SJCRH30 (cell line): ENCODE measurements around the gene CTRB2. TPM values are rescaled to one million over a fixed set of nuclear protein-coding genes. Genes with fewer than 3 reads are reported as not detected.
"Not testable (repeated sequence)": the region's sequence is repeated elsewhere in the genome, so short reads cannot be mapped to it uniquely, and the experiment has no call there.

Source experiments
- DNase-seq, 2 experiments: peaks; one replicate each; pipeline ENCODE4 v3.0.0-alpha.2; 2015 to 2020
- H3K27ac ChIP-seq: fragments of 250-450 bp; sonication (Bioruptor Pico); 2 replicates; pipeline ENCODE4 v1.5.1; 2020; ENCODE audit warnings: mild to moderate bottlenecking, moderate library complexity
- H3K27me3 ChIP-seq: fragments of 250-450 bp; sonication (Bioruptor Pico); 2 replicates; pipeline ENCODE4 v1.5.1; 2020; ENCODE audit warnings: mild to moderate bottlenecking, moderate library complexity
- H3K36me3 ChIP-seq: fragments of 250-450 bp; sonication (Bioruptor Pico); 2 replicates; pipeline ENCODE4 v1.5.1; 2020; ENCODE audit warnings: mild to moderate bottlenecking, moderate library complexity
- H3K4me1 ChIP-seq: fragments of 250-450 bp; sonication (Bioruptor Pico); 2 replicates; pipeline ENCODE4 v1.5.1; 2020; ENCODE audit warnings: mild to moderate bottlenecking, moderate library complexity
- H3K4me3 ChIP-seq: fragments of 250-450 bp; sonication (Bioruptor Pico); 2 replicates; pipeline ENCODE4 v1.5.1; 2020; ENCODE audit warnings: mild to moderate bottlenecking, moderate library complexity
- H3K9me3 ChIP-seq: fragments of 250-450 bp; sonication (Bioruptor Pico); replicated peaks from 2 replicates; pipeline ENCODE4 v1.5.1; 2020; ENCODE audit warnings: mild to moderate bottlenecking, moderate library complexity
- total RNA-seq: library from RNA; depleted of rRNA; stranded (reverse); fragments of >200 nt; shearing (Covaris generic); gene quantifications from 2 replicates; pipeline ENCODE4 v1.2.3, GENCODE V29; 2014

Gene CTRB2
- total RNA-seq, 1 experiment from 2014 or later, result not detected

DNA sequence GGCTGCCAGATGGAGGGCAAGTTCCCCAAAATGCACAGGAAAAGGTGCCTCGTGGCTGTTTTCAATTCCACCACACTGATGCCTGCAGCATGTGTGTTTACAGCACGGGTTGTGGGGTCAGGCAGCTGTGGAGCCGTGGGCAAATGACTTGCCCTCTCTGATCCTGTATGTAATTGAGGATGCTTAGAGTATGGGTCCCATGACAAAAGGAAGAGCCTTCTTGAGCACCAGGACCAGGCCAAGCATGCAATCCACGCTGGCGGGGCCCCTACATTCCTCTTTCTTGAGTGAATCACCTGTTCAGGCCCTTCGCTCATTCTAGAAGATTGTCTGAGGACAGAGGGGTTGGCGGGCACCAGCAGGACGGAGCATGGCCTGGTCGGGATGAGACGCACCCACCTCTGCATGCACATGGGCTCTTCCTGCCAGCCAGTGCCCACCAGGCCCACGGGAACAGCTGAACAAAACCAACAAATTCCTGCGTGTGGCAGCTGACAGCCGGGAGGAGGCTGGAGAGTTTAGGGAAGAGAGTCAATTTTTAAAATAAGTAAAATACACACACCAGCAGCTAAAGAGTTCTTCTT lies 1.4 kb upstream of the CTRB2 start:
- H3K36me3 ChIP-seq, result no peaks in the 10 kb centered on the region
- no peak for DNase-seq
- H3K4me1 ChIP-seq, result peaks cover 7% of the 10 kb centered on the region; the same call in 1 of the 2 replicates
- no peaks in the 10 kb centered on the region for H3K27me3 ChIP-seq
- no peak overlapping the region for H3K4me3 ChIP-seq
- H3K9me3 ChIP-seq, result no peaks in the 10 kb centered on the region
- H3K27ac ChIP-seq, result no peak overlapping the region

DNA sequence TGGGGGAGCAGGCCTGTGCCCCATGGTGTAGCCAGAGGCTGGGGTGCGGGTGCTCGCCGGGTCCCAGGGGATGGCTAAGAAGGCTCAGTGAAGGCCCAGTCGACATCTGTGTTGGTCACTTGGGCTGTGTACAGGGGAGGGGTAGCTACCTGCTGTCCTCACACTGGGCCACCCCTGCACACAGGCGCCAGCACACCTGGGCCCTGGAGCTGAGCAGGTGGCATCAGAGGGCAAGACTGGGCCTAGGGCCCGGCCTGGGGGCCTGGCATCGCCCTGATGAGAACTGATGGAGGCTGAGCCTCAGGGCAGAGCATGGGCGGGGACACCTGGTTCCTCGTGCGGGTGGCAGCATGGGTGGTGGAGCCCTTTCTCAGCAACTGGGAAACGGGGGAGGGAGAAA lies 870 bp upstream of the CTRB2 start:
- Histone ChIP-seq H3K4me3 (no peak overlapping the region), H3K9me3 (no peaks in the 10 kb centered on the region), H3K27me3 (no peaks in the 10 kb centered on the region), H3K4me1 (peaks cover 7% of the 10 kb centered on the region; the same call in 1 of the 2 replicates), H3K27ac (no peak overlapping the region), H3K36me3 (no peaks in the 10 kb centered on the region)
- DNase-seq, result no peak

DNA sequence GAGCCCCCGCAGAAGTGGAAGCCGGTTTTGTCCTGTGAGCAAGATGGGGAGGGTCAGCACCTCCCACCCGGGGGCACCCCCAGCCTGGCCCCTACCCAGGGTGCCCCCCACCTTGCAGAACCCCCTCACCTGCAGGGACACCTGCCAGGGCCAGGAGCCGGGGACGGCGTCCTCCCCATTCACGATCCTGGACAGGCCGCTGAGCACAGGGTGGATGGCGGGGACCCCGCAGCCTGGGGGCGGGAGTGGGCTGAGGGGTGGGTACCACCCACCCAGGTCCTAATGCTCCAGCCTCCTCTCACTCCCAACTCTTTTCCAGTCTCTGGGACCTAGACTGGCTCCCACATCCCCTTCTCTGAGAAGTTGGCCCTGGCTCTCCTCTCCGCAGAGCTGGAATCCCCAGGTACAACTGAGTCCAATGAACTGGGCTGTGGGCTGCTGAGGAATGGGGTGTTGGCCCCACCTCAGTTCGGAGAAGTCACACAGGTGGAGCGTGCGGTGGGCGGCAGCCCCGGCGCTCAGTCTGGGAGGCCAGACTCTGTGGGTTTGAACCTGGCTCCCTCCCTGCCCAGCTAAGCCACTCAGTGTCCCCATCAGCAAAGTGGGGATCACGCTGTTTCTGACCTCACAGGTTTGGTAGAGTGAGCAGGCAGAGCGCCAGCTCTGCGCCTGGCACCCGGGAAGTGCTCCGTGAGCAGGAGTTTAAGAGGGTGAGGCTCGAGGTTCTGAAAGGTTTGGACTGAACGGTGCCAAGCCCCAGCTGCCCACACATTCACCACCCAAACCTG lies 806 bp downstream of the CTRB2 start:
- not testable (repeated sequence) for H3K4me1 ChIP-seq, H3K27me3 ChIP-seq, H3K4me3 ChIP-seq, H3K27ac ChIP-seq, H3K36me3 ChIP-seq, DNase-seq, H3K9me3 ChIP-seq

DNA sequence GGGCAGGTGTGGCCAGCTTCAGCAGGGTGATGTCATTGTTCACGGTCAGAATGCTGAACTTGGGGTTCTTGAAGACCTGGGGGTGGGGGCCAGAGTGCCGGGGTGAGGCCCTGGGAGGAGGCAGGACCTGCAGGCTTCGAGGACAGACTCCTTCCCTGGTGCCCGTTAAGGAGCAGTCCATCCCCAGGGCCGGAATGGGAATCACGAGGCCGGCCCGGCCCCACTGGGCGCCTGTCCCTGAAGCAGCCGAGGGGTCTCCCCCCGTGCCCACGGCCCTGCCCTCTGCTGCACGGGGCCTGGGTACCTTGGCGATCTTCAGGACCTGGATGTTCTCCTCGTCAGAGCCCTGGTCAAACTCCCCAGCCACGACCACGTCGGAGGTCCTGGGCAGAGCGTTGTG lies 1.5 kb downstream of the CTRB2 start:
- H3K4me3 ChIP-seq, DNase-seq, H3K36me3 ChIP-seq, H3K27ac ChIP-seq, H3K9me3 ChIP-seq, H3K27me3 ChIP-seq, H3K4me1 ChIP-seq: not testable (repeated sequence)

DNA sequence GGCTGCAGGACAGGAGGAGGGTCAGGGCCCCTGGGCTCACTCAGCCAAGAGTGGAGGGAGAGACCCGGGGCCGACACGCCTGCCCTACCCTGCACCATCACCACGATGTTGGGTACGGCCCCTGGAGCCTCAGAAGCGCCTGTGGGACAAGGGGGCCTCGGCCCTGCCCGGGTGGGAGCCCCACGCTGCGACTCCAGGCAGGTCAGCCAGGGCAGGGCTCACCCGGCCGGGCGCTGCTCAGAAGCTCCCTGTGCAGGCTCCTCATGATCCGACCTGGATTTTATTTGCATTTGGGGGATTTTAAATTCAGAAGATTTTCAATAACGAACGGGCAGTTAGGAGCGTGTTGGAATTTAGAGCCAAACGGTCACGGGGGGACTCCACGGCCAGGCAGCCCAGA lies 2.1 kb downstream of the CTRB2 start:
- H3K4me3 ChIP-seq, H3K27ac ChIP-seq, H3K36me3 ChIP-seq, H3K27me3 ChIP-seq, DNase-seq, H3K4me1 ChIP-seq, H3K9me3 ChIP-seq: not testable (repeated sequence)

DNA sequence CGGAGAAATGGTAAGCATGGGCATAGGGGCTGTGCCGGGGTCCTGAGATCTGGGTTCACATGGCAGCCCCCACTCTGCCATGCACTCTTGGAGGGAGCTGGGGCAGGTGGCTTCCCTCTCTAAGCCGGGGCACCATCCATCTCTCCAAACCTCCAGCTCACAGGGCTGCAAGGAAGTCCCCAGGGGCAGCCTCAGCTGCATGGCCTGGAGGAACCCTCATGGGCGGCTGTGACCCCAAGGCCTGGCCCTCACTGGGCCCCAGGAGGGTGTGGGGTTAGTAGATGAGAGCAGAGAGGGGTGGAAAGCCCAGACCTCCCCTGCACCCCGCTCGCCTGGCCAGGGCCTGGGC lies 2.6 kb downstream of the CTRB2 start:
- no peak overlapping the region for H3K27ac ChIP-seq
- no peak overlapping the region for H3K4me3 ChIP-seq
- H3K27me3 ChIP-seq, result no peaks in the 10 kb centered on the region
- no peak for DNase-seq
- H3K36me3 ChIP-seq, result no peaks in the 10 kb centered on the region
- H3K4me1 ChIP-seq, result peaks cover 7% of the 10 kb centered on the region; the same call in 1 of the 2 replicates
- H3K9me3 ChIP-seq, result no peaks in the 10 kb centered on the region

DNA sequence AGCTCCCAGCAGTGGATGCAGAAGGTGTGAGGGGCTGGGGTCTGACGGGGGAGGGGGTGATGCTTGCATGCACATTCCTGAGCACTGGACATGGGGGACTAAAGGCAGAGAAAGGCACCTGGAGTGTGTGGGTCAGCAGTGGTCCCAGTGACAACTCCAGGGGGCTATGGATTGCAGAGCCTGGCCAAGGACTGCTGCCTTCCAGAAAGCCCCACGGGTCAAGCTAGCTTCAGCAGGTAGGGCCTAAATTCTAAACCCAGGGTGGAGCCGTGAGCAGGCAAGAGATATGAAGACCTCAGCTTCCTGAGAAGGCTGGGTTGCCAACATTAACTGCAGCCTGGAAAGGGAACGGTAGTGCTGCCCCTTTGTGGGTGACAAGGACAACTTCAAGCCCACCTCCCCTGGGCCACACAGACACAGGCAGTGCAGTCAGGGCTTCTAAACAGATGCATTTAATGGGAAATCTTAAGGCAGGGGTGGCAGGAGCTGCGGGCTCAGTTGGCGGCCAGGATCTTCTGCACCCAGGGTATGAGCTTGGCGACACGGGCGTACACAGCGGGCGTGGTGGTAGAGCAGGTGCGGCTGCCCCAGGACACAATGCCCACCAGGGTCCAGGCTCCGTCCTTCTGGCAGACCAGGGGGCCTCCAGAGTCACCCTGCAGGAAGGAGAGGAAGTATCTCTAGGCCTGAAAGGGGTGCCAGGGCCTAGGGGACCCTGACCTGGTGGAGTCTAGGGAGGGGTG lies 3.1 kb downstream of the CTRB2 start:
- no peak overlapping the region for H3K27ac ChIP-seq
- no peaks in the 10 kb centered on the region for H3K36me3 ChIP-seq
- peaks cover 5% of the 10 kb centered on the region; the same call in 1 of the 2 replicates for H3K4me1 ChIP-seq
- no peak for DNase-seq
- H3K4me3 ChIP-seq, result no peak overlapping the region
- no peaks in the 10 kb centered on the region for H3K9me3 ChIP-seq
- H3K27me3 ChIP-seq, result no peaks in the 10 kb centered on the region

DNA sequence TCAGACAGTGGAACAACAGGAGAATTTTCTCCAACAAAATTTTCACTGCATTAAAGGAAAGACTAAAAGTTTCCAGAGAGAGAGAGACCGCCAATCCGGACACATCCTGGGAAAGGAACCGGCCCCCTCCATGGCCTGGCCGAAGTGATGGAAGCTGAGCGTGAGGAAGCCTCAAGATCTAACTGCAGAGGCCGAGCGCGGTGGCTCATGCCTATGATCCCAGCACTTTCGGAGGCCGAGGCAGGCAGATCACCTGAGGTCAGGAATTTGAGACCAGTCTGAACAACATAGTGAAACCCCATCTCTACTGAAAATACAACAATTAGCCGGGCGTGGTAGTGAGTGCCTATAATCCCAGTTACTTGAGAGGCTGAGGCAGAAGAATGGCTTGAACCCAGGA lies 3.9 kb downstream of the CTRB2 start:
- H3K4me3 ChIP-seq, result no peak overlapping the region
- H3K27me3 ChIP-seq, result no peaks in the 10 kb centered on the region
- H3K9me3 ChIP-seq, result no peaks in the 10 kb centered on the region
- no peak overlapping the region for H3K27ac ChIP-seq
- no peaks in the 10 kb centered on the region for H3K4me1 ChIP-seq
- H3K36me3 ChIP-seq, result no peaks in the 10 kb centered on the region
- no peak for DNase-seq

DNA sequence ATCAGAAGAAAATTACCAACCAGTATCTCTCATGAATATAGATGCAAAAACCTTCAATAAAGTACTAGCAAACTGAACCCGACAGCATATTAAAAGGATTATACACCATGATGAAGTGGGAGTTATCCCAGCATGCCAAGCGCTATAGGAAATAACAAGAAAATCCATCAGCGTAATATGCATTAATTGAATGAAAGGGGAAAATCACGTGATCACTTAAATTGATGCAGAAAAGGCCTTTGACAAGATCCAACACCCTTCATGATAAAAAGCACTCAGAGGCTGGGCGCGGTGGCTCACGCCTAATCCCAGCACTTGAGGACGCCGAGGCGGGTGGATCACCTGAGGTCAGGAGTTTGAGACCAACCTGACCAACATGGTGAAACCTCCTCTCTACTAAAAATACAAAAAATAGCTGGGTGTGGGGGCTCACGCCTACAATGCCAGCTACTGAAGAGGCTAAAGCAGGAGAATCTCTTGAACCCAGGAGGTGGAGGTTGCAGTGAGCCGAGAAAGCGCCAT lies 4.8 kb downstream of the CTRB2 start:
- H3K4me3 ChIP-seq, result no peak overlapping the region
- no peak for DNase-seq
- H3K9me3 ChIP-seq, result no peaks in the 10 kb centered on the region
- no peaks in the 10 kb centered on the region for H3K27me3 ChIP-seq
- H3K4me1 ChIP-seq, result no peaks in the 10 kb centered on the region
- H3K27ac ChIP-seq, result no peak overlapping the region
- no peaks in the 10 kb centered on the region for H3K36me3 ChIP-seq

DNA sequence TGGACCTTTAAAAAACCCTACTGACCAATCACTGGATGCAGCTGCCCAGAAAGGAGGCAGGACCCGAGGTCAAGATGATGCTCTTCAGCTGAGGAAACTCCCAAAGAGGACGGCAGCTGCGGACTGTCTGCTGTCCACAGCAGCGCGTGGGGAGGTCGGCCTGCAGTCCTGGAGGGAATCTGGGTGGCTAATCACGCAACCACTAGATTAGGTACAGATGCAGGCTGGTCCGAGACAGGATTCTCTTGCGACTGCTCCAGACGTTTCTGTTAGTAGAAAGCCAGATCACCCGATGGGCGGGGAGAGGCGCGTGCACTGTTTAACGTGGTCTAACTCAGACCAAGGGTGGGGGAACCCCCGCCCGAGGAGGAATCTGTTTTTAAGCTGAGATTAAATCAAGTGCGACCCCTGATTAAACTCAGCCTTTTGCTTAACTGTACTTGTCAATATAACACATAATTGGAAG lies 8.8 kb downstream of the CTRB2 start:
- peak in 1 of 2 experiments; percentile 33 for DNase-seq
- Histone ChIP-seq H3K4me1 (no peaks in the 10 kb centered on the region), H3K27me3 (no peaks in the 10 kb centered on the region), H3K36me3 (no peaks in the 10 kb centered on the region), H3K4me3 (peak overlapping the region; percentile 34), H3K9me3 (no peaks in the 10 kb centered on the region), H3K27ac (no peak overlapping the region)

DNA sequence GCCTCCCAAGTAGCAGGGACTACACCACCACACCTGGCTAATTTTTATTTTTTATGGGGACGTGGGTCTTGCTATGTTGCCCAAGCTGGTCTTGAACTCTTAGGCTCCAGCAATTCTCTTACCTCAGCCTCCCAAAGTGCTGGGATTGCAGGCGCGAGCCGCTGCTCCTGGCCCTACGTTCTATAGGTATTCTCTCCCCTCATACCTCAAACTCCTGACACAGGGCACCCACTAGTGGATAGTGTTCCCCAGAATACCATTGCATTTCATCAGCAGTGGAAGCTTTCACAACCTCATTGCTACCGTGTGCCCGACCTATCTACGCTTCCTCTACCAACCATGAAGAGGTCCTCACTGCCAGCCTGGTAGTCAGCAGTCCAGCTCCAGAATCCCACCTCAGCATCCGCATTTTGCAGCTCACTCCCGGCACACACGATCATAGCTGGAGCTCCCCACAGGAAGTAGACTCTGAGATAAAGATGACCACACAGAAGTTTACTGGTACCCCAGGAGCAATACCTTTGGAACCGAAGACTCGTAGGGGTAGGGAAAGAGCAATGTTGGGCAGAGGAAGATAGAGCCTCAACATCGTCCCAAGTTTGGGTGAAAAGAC lies 9.3 kb downstream of the CTRB2 start:
- Histone ChIP-seq H3K9me3 (no peaks in the 10 kb centered on the region), H3K4me1 (no peaks in the 10 kb centered on the region), H3K36me3 (no peaks in the 10 kb centered on the region), H3K27ac (no peak overlapping the region), H3K27me3 (no peaks in the 10 kb centered on the region), H3K4me3 (peak overlapping the region; percentile 34)
- peak in 1 of 2 experiments; percentile 25 for DNase-seq

DNA sequence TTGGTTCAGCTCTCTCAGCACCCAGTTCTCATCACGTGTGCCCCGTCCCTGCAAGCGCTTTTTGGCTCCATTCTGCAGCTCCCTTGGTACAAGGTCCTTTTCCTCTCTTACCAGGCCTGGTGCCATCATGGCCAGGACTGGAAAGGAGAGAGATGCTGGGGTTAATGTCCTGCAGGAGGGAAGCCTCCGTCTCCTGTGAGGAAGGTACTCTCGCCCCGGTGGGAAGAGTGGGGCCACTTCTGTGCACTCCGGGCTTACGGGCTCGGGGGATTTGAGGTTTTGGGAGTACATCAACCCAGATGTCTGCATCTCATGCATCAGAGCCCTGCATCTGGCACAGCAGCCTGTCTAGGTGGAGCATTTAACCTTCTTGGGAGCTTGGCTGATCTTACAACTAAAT lies 10.1 kb downstream of the CTRB2 start:
- no peaks in the 10 kb centered on the region for H3K27me3 ChIP-seq
- no peaks in the 10 kb centered on the region for H3K4me1 ChIP-seq
- DNase-seq, result no peak
- H3K9me3 ChIP-seq, result no peaks in the 10 kb centered on the region
- no peaks in the 10 kb centered on the region for H3K36me3 ChIP-seq
- no peak overlapping the region for H3K27ac ChIP-seq
- no peak overlapping the region for H3K4me3 ChIP-seq

DNA sequence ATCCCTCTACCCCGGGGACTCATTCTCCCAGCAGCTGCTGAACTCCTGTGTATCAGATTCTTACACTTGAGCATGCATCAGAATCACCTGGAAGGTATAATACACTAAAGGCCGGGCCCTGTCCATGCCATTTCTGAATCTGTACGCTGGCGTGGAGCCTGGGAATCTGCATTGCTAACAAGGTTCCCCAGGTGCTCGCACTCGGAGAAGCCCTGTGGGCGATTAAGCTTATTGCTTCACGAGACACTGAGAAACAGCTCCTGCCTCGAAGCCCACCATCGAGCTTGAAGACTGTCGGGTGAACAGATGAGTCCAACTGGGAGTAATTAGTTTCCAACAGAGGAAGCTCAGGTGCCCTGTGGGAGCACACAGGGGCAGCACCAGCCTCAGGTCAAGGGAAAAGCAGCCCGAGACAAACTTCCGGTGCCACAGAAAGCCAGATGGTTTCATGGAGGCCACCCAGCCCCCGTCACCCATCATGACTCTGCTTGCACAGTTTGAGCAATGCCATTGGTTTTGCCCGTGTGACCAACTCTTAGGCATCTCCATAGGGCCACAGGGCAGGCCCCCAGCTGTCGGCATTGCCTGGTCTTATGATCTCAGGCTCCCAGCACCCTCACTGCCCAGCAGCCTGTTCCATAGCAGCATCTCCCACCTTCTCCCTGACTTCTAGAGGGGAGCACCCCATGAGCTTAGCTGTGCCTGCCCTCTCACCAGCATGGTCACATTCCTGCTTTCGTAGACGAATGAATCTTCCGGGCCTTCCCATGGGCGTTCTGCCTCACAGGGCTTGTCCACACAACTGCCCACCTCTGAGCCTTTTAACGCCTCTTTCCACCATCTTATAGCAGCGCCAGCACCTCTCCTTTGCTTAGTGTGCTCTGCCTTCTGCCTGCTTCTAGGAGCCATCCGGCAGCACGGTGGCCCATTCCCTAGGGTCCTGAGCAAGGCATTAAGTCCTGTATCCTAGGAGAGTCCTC lies 10.9 kb downstream of the CTRB2 start:
- Histone ChIP-seq H3K36me3 (no peaks in the 10 kb centered on the region), H3K4me1 (no peaks in the 10 kb centered on the region), H3K27me3 (no peaks in the 10 kb centered on the region), H3K9me3 (no peaks in the 10 kb centered on the region), H3K4me3 (no peak overlapping the region), H3K27ac (no peak overlapping the region)
- no peak for DNase-seq
